Central memory CD8-positive, alpha-beta T cell (primary cell): Measurements from ENCODE around the gene PLXNA4.

Source experiments
- ATAC-seq: fragments of 150-1000 bp; cut with Tn5 transposase; replicated peaks from 2 replicates; pipeline ENCODE4 v1.10.0; 2022; ENCODE audit warnings: mild to moderate bottlenecking, moderate FRiP score, moderate number of reproducible peaks; ENCODE audit not compliant: poor library complexity, severe bottlenecking; ENCODE audit errors: extremely low read depth
- DNase-seq, 2 donors: peaks; one replicate each; pipeline ENCODE4 v3.0.0; 2021; ENCODE audit warnings: low spot score in 2 of 2
- H3K27ac Mint-ChIP-seq: one replicate; pipeline ENCODE4 v1.8.0; 2022; ENCODE audit warnings: low read depth, mild to moderate bottlenecking, moderate library complexity, mixed read lengths
- H3K27me3 Mint-ChIP-seq: one replicate; pipeline ENCODE4 v1.8.0; 2022; ENCODE audit warnings: mixed read lengths
- H3K36me3 Mint-ChIP-seq: one replicate; pipeline ENCODE4 v1.8.0; 2022; ENCODE audit warnings: mild to moderate bottlenecking, moderate library complexity, mixed read lengths; ENCODE audit not compliant: insufficient read depth
- H3K4me1 Mint-ChIP-seq: one replicate; pipeline ENCODE4 v1.8.0; 2022; ENCODE audit warnings: mixed read lengths
- H3K4me3 Mint-ChIP-seq: one replicate; pipeline ENCODE4 v1.8.0; 2022; ENCODE audit warnings: mild to moderate bottlenecking, moderate library complexity, mixed read lengths
- H3K9me3 Mint-ChIP-seq: one replicate; pipeline ENCODE4 v1.8.0; 2022; ENCODE audit warnings: mixed read lengths

Gene PLXNA4

GRCh38 chr7:132318352-132319318, 257.6 kb downstream of the PLXNA4 start:
- Mint-ChIP-seq H3K4me1 (peaks cover 7% of the 10 kb centered on the region), H3K9me3 (peaks cover 7% of the 10 kb centered on the region), H3K27me3 (peaks cover 73% of the 10 kb centered on the region), H3K27ac (no peak overlapping the region), H3K4me3 (no peak overlapping the region), H3K36me3 (peaks cover 3% of the 10 kb centered on the region)
- ATAC-seq, result peak; percentile 82
- peak; percentile 52 to 60 for DNase-seq

- peaks cover 3% of the 10 kb centered on the region for H3K36me3 Mint-ChIP-seq
These were observed 258.4 kb downstream of the PLXNA4 start for GRCh38 chr7:132317701-132318351.

GRCh38 chr7:132312531-132313055, 263.7 kb downstream of the PLXNA4 start:
- ATAC-seq (no peak), DNase-seq (no peak)
- H3K4me3 Mint-ChIP-seq, result no peak overlapping the region
- peaks cover 53% of the 10 kb centered on the region for H3K27me3 Mint-ChIP-seq
- no peak overlapping the region for H3K27ac Mint-ChIP-seq
- H3K4me1 Mint-ChIP-seq, result peaks cover 6% of the 10 kb centered on the region
- peaks cover 7% of the 10 kb centered on the region for H3K9me3 Mint-ChIP-seq
- H3K36me3 Mint-ChIP-seq, result peaks cover under 1% of the 10 kb centered on the region

More at GRCh38 chr7:132317701-132318351, 258.4 kb downstream of the PLXNA4 start:
- ATAC-seq (no peak), DNase-seq (no peak)
- peaks cover 74% of the 10 kb centered on the region for H3K27me3 Mint-ChIP-seq
- peaks cover 7% of the 10 kb centered on the region for H3K9me3 Mint-ChIP-seq
- no peak overlapping the region for H3K27ac Mint-ChIP-seq
- no peak overlapping the region for H3K4me3 Mint-ChIP-seq
- H3K4me1 Mint-ChIP-seq, result peaks cover 7% of the 10 kb centered on the region

- peaks cover 6% of the 10 kb centered on the region for H3K4me1 Mint-ChIP-seq
- peaks cover 2% of the 10 kb centered on the region for H3K9me3 Mint-ChIP-seq
- H3K4me3 Mint-ChIP-seq, result no peak overlapping the region
- peaks cover 53% of the 10 kb centered on the region for H3K27me3 Mint-ChIP-seq
- ATAC-seq, result no peak
- H3K36me3 Mint-ChIP-seq, result no peaks in the 10 kb centered on the region
- no peak for DNase-seq
- H3K27ac Mint-ChIP-seq, result no peak overlapping the region
These were observed 264.5 kb downstream of the PLXNA4 start for GRCh38 chr7:132311733-132312132.

- H3K27me3 Mint-ChIP-seq, result peaks cover 58% of the 10 kb centered on the region
- no peak overlapping the region for H3K4me3 Mint-ChIP-seq
- H3K4me1 Mint-ChIP-seq, result peaks cover 6% of the 10 kb centered on the region
- H3K9me3 Mint-ChIP-seq, result no peaks in the 10 kb centered on the region
- H3K27ac Mint-ChIP-seq, result no peak overlapping the region
- DNase-seq (no peak), ATAC-seq (no peak)
- H3K36me3 Mint-ChIP-seq, result no peaks in the 10 kb centered on the region
These were observed 267.0 kb downstream of the PLXNA4 start for GRCh38 chr7:132309102-132309805.

- Mint-ChIP-seq H3K36me3 (no peaks in the 10 kb centered on the region), H3K9me3 (no peaks in the 10 kb centered on the region), H3K27ac (no peak overlapping the region), H3K27me3 (peaks cover 51% of the 10 kb centered on the region), H3K4me1 (peaks cover 6% of the 10 kb centered on the region), H3K4me3 (no peak overlapping the region)
- ATAC-seq (no peak), DNase-seq (no peak)
These were observed 268.8 kb downstream of the PLXNA4 start for GRCh38 chr7:132307465-132307864.

- Mint-ChIP-seq H3K4me3 (no peak overlapping the region), H3K27ac (no peak overlapping the region), H3K4me1 (no peaks in the 10 kb centered on the region), H3K36me3 (no peaks in the 10 kb centered on the region), H3K27me3 (peaks cover 18% of the 10 kb centered on the region), H3K9me3 (no peaks in the 10 kb centered on the region)
- DNase-seq (no peak), ATAC-seq (no peak)
These were observed 275.5 kb downstream of the PLXNA4 start for GRCh38 chr7:132300599-132301277.

- Mint-ChIP-seq H3K4me1 (no peaks in the 10 kb centered on the region), H3K27me3 (peaks cover 8% of the 10 kb centered on the region), H3K9me3 (no peaks in the 10 kb centered on the region), H3K27ac (no peak overlapping the region), H3K36me3 (no peaks in the 10 kb centered on the region), H3K4me3 (no peak overlapping the region)
- ATAC-seq (no peak), DNase-seq (no peak)
These were observed 277.5 kb downstream of the PLXNA4 start for GRCh38 chr7:132298790-132299189.

- DNase-seq, result no peak
- Mint-ChIP-seq H3K27ac (no peak overlapping the region), H3K9me3 (no peaks in the 10 kb centered on the region), H3K4me3 (no peak overlapping the region), H3K4me1 (no peaks in the 10 kb centered on the region), H3K27me3 (peaks cover 13% of the 10 kb centered on the region), H3K36me3 (no peaks in the 10 kb centered on the region)
- ATAC-seq, result no peak
These were observed 279.4 kb downstream of the PLXNA4 start for GRCh38 chr7:132296820-132297219.

- Mint-ChIP-seq H3K36me3 (no peaks in the 10 kb centered on the region), H3K27me3 (peaks cover 25% of the 10 kb centered on the region), H3K4me1 (no peaks in the 10 kb centered on the region), H3K27ac (no peak overlapping the region), H3K9me3 (no peaks in the 10 kb centered on the region), H3K4me3 (no peak overlapping the region)
- DNase-seq, result no peak
- no peak for ATAC-seq
These were observed 281.1 kb downstream of the PLXNA4 start for GRCh38 chr7:132295175-132295574.

GRCh38 chr7:132292803-132293202, 283.5 kb downstream of the PLXNA4 start:
- H3K4me1 Mint-ChIP-seq, result no peaks in the 10 kb centered on the region
- no peaks in the 10 kb centered on the region for H3K36me3 Mint-ChIP-seq
- no peak for DNase-seq

GRCh38 chr7:132291481-132291880, 284.8 kb downstream of the PLXNA4 start:
- ATAC-seq, result no peak

More at GRCh38 chr7:132292803-132293202, 283.5 kb downstream of the PLXNA4 start:
- no peak overlapping the region for H3K27ac Mint-ChIP-seq
- H3K4me3 Mint-ChIP-seq, result no peak overlapping the region
- peaks cover 33% of the 10 kb centered on the region for H3K27me3 Mint-ChIP-seq
- no peaks in the 10 kb centered on the region for H3K9me3 Mint-ChIP-seq
- ATAC-seq, result no peak

More at GRCh38 chr7:132291481-132291880, 284.8 kb downstream of the PLXNA4 start:
- no peaks in the 10 kb centered on the region for H3K4me1 Mint-ChIP-seq
- no peak overlapping the region for H3K27ac Mint-ChIP-seq
- no peaks in the 10 kb centered on the region for H3K36me3 Mint-ChIP-seq
- H3K4me3 Mint-ChIP-seq, result no peak overlapping the region
- no peaks in the 10 kb centered on the region for H3K9me3 Mint-ChIP-seq
- peaks cover 35% of the 10 kb centered on the region for H3K27me3 Mint-ChIP-seq
- DNase-seq, result no peak
